GM19467 (cell line): ENCODE measurements around the gene YPEL3.
"Not testable (repeated sequence)": the region's sequence is repeated elsewhere in the genome, so short reads cannot be mapped to it uniquely, and the experiment has no call there.

ENCODE experiments used
- ATAC-seq: cut with Tn5 transposase; IDR thresholded peaks from one replicate; pipeline ENCODE4 v1.9.1; 2021; ENCODE audit warnings: mild to moderate bottlenecking, moderate library complexity; ENCODE audit not compliant: unreplicated experiment

Gene YPEL3

DNA sequence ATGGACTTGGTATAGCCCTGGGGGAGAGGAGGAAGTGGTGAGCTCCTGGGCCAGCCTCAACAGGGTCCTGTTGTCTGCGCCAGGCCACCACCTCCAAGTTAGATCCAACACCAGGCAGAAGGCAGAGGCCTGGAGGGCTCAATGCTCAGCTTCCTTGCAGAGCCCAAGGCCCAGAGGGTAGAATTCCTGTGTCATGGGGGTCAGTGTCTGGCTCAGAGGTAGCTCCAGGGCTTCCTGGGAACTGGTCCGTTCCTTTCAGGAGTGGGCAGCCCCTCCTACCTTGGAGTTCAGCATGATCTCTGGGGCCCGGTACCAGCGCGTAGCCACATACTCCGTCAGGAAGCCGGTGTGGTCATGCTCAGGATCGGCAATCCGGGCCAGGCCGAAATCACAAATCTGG lies 21.8 kb upstream of the YPEL3 start:
- ATAC-seq, result no peak

DNA sequence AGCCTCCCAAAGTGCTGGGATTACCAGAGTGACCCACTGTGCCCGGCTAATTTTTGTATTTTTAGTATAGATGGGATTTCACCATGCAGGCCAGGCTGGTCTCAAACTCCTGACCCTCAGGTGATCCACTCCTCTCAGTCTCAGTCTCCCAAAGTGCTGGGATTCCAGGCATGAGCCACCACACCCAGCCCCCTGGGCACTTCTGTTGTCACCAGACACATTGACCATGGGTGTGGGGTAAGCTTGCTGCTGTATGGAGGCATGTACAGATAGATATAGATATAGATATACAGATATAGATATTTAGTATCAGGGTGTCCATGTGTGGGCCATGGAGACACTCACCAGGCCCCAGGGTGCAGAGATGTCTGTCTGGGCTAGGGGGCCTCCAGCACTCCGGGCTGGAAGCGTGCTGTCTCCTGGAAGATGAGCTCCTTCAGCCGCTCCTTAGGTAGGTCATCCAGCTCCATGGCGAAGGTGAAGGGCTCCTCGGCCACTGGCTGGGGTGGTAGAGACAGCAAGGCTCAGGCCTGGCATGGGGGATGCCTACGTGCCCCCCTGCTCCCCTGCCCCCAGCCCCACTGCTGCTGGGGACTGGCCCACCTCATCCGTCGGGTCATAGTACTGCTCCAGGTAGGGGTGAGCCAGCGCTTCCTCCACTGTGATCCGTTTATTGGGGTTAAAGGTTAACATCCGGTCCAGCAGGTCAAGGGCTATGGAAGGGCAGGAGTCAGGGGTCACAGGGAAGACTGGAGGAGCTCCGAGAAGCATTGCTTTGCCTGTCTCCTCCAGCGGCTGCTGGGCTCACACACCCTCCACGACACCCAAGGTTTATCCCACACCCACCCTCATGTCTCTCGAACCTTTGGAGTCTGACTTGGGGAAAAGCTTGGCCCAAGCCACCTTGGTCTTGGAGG lies 20.5 kb upstream of the YPEL3 start:
- no peak for ATAC-seq

DNA sequence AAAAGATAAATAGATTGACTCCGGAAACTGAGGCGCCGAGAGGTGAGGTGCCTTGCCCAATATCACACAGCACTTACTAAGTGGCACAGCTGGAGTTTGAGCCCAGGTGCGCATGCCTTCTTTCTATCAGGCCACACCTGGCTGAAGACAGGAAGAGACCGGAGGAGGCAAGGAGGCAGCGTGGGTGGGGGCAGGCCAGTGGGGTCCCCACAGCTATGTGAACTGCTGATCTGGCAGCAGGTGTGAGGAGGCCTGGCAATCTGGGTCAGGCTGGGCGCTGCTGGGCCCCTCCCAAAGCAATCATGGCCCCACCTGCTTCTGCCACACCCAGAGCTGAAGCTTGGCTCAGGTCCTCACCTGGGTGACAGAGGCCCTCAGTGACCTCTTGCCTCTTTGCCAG lies 19.2 kb upstream of the YPEL3 start:
- no peak for ATAC-seq

DNA sequence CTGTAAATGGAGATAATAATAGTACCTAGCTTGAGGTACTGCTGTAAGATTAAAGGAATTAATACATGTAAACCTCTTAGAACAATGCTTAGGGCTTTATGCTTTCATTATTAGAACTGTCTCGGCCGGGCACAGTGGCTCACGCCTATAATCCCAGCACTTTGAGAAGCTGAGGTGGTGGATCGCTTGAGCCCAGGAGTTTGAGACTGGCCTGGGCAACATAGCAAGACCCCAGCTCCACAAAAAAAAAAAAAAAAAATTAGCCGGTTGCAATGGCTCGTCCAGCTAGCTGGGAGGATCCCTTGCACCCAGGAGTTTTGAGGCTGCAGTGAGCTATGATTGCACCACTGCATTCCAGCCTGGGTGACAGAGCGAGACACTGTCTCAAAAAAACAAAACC lies 18.8 kb upstream of the YPEL3 start:
- ATAC-seq, result not testable (repeated sequence)

DNA sequence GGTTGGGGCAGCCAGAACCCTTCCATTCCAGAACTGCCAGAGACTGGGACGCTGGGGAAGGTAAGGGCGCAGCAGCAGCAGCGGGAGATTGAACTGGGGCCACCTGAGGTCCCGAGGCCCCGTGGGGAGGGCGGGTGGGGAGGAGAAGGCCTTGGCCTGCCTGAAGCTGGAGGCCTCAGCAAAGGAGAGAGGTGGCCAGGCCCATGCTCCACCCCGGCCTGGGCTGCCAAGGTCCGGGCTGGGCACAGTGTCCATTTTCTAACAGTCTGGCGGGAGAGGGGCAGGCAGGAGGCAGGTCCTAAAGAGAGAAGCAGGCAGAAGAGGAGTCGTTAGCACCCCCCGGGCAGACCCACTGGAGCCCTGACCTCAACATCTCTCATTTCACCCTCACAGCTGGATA lies 18.4 kb upstream of the YPEL3 start:
- no peak for ATAC-seq

DNA sequence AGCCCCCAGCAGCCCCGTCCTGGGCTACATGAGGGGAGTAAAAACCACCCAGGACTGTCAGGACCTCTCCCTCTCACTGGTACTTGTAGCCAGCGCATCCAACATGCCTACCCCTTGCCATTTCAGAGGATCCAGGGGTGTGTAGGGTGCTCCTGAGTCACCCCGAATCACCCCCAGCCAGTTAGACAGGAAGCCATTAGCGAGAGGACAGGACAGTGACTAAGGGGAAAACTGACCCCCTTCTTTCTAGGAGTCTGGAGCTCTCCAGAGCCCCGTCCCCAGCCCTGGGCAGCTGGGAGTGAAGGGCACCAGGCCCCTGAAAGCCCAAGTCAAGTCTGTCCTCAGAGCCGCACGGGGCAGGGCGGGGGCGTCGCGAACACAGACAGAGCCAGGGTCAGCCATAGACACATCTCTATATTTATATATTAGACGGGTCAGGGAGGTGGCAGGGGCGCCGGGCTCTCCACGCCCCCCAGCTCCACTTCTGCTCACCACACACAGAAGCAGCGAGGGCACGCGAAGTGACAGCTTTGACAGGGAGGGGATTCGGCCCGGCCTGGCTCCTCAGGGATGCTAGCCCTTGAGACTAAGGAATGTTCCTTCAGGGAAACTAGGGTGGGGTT lies 17.8 kb upstream of the YPEL3 start:
- ATAC-seq, result no peak

DNA sequence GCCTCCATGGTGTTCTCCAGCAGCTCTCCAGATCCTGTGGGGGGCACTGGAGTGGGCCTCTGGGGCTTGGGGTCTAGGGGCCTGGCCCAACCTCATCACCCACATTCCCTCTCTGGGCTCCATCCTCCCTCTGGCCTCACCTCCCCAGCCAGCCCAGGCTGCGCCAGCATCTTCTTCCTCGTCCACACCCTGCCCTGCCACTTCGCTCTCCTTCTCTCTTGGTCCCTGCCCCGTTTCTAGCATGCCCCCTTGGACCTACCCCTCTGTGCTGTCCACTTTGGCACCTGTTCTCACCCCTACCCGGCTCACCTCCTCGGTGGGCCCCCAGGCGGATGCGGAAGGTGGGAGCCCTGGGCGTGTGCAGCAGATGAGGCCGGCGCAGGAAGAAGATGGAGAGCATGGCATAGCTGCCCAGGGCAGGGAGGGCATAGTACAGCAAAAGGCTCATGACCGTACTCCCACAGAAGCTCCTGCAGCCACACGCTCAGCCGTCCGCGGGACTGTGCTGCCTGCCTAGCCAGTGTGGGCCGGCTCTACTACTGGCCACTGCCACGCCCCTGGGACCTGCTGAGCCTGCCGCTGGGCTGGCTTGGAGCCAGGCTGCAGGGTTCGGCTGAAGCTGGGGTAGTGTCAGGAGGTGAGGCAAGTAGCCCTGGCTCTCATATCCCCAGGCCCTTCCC lies 17.2 kb upstream of the YPEL3 start, which contains the start of gene GDPD3:
GDPD3 (minus strand) TSS at position 507 of the 680 bp plus-strand sequence; CDS start at position 448, 59 bp downstream.
- no peak for ATAC-seq

DNA sequence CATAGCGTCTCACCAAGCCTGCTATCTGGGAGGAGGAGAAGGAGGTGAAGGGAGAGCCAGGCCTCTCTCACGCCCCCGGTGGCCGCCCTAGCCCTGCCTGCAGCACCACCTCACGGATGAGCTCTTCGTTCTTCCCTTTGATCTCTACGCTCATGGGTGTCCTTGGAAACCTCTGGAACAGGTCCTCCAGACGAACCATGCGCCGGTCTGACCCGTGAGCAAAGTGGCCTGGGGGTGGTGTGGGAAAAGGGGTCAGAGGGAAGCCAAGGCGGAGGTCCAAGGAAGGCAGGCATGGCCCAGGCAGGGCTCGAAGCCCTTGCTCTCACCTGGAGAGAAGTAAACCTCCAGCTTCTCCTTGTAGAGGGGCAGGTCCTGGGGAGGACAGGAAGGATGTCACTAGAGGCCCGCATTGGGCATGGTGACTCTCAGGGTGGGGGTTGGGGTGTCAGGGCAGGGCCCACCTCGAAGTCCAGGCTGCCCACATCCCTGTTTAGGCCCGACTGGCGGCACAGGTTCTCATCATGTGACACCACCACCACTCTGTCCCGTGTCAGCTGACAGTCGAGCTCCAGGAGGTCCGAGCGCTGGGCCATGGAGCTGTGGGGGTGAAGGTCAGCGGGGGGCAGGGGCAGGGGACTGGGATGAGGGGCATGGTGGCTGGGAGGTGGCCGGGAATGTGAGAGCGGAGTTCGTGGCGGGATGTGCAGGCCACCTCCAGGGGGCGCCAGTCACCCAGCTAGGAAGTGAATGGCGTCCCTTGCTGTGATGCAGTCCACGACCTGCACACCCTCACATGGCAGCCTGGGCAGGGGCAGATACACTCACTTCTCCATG lies 16.4 kb upstream of the YPEL3 start:
- ATAC-seq, result no peak

DNA sequence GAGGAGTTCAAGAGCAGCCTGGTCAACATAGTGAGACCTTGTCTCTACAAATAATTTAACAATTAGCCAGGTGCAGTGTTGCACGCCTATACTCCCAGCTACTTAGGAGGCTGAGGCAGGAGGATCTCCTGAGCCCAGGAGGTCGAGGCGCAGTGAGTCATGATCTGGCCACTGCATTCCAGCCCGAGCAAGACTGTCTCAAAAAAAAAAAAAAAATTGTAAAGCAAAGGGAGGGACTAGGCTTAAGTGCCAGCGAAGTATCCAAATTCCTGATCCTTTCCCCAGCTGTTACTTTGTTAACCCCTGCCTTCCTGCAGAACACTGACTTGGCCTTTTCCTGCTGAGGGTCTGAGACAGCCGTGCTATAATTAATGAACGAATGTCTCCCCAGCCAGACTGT lies 14.6 kb upstream of the YPEL3 start:
- no peak for ATAC-seq

DNA sequence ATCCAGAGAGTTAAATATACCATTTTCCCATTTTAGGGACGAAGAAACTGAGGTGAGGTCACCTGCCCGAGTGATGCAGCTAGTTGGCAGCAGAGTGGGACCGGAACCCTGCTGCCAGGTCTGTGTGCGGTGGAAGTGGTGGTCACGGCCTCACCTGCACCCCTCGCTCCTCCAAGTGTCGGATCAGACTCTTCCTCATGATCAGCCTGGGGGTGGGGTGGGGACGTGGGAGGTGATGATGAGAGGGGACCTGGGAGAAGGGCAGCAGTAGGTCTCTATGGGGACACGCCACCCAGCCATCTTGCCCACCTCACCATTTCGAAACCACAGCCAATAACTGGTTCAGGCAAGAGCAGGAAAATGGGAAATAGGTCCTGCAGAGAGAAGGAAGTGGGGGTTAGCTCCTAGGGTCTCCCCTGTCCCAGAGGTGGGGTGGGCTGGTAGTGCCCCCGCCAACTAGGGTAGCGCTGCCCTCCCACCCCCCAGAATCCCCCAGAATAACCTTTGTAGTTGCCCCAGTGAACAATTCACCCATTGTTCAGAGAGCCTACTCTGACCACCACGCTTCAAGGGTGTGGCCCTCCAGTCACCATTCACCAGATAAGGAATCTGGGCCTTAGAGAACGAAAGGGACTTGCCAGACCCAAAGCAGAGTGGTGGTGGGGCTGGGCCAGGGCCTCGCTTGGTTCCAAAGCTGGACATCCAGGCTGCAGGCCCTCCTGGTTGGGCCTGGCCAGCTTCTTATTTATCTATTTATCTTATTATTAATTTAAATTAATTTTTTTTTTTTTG lies 12.2 kb upstream of the YPEL3 start:
- ATAC-seq, result no peak

DNA sequence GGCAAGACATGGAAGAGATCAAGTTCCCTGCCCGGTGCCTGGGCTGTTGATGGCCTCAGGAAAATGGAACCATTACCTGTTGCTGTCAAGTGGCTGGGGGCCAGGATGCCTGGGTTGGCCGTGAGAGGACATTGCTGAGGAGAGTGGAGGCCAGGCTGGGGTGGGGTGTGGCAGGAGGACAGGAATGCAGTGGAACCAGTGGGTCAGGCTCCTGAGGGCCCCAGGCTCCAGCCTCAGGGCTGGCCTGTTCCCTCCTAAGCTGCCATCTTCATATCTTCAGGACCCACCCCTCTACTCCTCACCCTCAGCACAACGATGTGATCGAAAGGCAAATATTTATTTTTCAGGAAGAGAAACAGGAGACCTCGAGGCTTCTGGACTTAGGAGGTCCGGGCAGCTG lies 8.5 kb upstream of the YPEL3 start:
- no peak for ATAC-seq

DNA sequence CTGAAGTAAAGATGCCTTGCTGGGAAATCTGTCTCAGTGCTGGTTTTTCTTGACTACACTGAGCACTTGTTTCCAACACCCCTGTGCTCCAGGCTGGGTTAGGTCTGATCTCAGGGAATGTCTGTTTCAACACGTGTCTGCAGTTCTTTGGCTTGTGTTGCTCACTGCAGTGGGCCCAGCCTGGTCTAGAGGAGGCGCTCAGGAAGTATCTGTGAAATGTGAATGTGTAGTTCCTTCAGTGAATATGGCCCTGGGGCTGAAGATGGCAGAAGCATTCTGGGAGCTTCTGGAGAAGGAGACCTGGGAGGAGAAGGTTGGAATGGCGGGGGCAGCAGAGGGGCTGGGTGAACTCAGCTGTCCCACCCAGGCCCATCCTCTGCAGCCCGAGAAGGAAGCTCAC lies 8.1 kb upstream of the YPEL3 start:
- ATAC-seq, result no peak

DNA sequence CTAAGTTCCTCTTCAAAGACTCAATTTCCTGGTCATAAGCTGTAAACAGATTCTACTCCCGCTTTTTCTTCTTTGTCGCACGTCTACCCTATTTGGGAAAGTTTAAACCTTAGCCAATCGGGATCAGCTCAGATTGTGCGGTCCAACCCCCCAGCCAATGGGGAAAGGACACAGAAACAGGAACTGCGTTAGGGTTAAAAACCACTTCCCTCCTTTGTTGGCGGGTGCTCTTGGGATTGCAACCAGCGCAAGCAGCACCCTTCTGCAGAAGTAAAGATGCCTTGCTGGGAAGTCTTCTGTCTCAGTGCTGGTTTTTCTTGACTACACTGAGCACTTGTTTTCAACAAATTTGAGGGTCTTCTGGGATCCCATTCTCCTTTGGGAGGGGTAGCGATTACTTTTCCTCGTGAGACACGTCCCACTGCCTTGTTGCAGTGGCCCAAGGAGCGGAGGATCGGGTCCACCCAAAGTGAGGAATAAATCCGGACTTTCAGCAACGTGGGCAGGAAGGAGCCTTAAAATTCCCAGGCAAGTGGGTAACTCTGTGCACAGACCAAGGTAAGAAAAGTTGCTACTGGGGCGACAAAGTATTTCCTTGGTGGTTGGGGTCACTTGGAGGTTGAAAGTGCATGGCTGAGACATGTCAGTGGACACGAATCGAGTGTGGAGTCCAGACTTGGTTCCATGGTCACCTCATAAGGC lies 1.0 kb upstream of the YPEL3 start:
- no peak for ATAC-seq

DNA sequence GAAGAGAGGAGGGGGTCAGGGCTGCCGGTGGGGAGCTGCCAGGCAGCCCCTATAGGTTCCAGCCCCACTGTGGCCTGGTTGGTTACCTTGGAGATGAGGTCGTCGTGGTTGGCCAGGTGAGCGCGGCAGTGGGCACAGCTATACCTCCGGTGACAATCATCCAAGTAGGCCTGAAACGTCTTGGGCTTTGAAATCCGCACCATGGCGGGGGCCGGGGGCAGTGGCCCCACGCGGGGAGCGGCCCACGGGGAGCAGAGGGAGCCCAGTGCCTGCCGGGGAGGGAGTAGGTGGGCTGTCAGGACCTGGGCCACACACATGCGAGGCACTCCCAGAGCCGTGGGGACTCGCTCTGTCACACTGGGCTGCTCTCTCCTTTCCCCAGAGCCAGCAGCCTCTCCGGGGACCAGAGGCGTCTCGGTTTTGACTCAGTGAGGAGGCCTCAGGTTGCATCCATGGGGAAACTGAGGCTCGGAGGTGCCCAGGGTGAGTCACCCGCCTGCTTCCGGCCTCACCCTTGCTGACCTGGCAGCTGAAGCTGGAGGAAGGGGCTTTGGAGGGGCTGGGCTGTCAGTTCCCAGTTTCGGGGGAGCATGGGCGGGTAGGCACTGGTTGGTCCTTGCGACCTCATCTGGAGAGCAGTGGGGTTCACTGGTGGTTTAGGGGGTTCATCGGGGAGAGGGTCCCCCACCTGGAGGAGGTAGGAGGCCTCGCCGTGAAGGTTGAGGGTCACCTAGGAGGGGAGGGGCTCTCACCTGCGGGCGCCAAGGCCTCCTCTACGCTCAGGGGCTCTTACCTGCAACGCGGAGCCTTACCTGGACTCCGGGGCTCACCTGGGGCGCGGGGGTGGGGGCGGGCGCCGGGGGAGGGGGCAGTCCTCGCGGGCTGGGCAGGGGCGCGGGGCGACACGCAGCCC lies 591 bp downstream of the YPEL3 start:
- no peak for ATAC-seq

DNA sequence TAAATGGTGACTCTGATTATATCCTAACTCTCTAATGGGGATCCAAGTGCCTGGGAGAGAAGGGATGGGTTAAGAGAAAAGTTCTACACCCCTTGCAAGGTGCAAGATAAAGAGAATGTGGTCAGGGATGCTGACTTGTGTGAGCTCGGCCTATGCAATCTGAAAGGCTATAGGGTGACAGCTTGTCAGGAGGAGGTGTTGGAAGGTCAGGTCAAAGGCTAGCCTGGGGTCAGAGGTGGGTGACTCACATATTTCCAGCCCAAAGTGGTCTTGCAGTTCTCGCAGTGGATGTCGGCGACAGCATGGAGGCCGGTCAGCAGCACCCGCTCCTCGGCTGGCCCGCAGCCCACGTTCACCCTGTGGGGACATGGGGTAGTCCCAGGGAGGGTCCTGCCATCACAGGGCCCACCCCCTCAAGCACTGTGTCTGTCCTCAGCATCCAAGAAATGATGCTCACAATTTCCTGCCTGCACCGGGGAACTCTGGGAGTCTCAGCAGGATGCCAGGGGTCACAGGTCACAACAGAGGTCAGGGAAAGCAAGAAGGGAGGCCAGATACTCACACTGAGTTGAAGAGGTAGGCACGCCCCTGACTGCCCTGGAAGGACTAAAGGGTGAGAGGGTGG lies 1.4 kb downstream of the YPEL3 start:
- no peak for ATAC-seq

DNA sequence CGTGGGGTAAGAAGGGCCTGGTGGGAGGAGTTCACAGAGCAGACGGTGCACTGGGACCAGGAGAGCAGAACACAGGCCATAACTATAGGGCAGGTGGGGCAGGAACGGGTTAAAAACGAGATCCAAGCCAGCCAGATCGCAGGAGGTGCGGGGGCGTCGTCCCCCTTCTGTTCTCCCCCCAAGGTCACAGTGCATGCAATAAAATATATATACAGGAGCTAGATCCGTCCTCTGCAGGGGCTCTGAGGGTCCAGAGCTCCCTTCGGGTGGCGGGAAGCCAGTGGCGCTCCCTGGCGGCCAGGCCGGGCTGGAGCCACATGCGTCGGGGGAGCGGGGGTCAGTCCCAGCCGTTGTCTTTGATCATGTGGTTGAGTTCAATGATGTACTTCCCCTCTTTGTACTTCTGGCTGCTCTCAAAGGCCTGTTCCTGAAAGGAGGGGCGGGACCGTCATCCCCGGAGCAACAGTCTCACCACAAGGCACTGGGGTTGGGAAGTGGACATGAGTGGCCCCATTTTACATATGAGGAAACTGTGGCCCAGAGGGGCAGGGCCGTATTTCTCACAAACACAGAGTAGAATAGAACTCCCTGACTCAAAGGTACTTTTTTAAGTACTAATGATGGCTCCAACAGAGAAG lies 3.5 kb downstream of the YPEL3 start:
- ATAC-seq, result peak; percentile 30
